AG09319 (cell line): ENCODE results near the gene MFAP2.

Experiments
- DNase-seq: peaks from one replicate; pipeline ENCODE4 v3.0.0-alpha.2; 2010; ENCODE audit warnings: low read depth; ENCODE audit errors: extremely low read depth
- TF ChIP-seq, protein P1 (sequence below): IDR thresholded peaks from 2 replicates; pipeline ENCODE4 v1.5.1; 2011; ENCODE audit warnings: low read depth, mild to moderate bottlenecking, inconsistent platforms, low read length, moderate library complexity

The MFAP2 gene

DNA sequence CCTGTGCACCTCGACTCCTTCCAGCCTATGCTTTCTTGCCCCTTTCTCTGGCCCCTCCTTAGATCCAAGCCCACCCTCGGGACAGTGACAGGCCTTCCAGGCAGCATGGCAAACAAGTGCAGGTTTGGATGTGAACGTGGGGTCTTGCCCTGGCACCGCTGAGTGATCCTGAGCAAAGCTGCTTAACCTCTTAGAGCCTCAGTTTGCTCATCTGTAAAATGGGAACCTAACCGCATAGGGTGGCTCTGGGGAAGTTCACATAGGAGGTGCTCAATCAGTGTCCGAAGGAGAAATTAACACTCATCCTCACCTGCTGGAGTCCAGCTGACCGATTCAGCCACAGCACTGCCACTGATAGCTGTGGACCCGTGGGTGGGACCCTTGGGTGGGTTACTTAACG, 7.2 kb downstream of the MFAP2 start:
- DNase-seq, result no peak

DNA sequence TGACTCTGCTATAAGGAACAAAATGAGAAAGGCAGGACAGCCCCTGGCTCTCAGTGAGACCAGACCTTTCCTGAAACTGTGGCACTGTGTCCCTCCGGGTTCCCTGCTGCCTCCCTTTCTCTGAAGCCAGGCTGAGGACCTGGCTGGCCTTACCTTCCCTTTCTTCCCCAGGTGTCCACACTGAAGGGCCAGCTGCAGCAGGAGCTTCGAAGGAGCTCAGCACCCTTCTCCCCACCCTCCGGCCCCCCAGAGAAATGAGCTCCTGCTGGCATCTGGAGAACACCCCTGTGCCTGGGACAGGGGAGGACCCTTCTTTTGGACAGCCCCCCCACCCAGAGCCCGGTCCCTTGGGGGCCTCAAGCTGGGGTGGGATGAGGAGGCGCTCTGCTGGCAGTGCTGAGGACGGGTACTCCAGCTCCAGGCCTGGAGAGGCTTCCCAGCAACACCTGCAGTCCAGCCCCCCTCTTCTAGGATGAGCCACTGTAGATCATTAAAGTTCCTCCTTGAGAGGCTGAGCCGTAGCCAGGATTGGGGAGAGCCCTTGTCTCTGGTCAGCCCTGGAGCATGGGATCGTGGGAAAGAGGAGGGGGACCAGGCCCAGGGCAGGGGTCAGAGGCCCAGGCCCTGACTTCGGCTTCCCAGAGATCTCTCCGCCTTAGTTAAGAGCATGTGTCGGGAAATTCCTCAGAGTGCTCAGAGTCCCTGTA, 8.1 kb downstream of the MFAP2 start:
- DNase-seq, result no peak
- TF ChIP-seq, protein P1, sequence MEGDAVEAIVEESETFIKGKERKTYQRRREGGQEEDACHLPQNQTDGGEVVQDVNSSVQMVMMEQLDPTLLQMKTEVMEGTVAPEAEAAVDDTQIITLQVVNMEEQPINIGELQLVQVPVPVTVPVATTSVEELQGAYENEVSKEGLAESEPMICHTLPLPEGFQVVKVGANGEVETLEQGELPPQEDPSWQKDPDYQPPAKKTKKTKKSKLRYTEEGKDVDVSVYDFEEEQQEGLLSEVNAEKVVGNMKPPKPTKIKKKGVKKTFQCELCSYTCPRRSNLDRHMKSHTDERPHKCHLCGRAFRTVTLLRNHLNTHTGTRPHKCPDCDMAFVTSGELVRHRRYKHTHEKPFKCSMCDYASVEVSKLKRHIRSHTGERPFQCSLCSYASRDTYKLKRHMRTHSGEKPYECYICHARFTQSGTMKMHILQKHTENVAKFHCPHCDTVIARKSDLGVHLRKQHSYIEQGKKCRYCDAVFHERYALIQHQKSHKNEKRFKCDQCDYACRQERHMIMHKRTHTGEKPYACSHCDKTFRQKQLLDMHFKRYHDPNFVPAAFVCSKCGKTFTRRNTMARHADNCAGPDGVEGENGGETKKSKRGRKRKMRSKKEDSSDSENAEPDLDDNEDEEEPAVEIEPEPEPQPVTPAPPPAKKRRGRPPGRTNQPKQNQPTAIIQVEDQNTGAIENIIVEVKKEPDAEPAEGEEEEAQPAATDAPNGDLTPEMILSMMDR, result no peak

More for the DNA sequence above, 7.2 kb downstream of the MFAP2 start:
- TF ChIP-seq, protein P1, result no peak

DNA sequence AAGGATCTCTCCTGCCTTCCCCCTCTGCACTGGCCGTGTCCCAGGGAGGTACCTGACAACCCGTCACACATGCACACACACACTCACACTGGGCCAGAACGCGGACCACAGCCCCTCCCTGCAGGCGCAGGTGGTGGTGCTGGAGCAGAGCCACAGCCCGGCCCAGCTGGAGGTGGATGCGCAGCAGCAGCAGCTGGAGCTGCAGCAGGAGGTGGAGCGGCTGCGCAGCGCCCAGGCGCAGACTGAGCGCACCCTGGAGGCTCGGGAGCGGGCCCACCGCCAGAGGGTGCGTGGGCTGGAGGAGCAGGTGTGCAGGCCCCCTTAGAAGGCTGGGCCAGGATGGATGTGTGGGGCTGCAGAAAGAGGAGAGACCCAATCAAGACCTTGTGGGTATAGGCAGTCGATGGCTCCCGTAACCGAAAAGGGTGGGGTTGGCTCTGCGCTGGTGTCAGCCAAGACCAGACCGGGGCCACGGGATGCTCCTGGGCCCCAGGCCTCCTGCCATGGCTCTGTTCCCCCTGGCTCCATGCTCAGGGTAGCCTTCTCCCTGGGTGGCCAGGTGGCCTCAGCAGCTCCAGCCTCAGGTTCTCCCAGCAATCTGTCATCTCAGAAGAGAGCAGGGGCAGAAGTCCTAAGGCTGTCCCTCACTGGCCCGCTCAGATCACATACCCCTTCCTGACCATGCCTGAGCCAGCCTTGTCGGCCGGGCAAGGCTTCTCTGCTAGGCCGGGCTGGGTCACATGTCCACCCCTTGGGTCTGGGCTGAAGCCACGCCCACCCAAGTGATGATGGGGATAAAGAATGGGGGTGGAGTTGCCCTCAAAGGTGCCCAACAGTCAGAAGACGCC, 8.9 kb downstream of the MFAP2 start:
- TF ChIP-seq, protein P1, result no peak

DNA sequence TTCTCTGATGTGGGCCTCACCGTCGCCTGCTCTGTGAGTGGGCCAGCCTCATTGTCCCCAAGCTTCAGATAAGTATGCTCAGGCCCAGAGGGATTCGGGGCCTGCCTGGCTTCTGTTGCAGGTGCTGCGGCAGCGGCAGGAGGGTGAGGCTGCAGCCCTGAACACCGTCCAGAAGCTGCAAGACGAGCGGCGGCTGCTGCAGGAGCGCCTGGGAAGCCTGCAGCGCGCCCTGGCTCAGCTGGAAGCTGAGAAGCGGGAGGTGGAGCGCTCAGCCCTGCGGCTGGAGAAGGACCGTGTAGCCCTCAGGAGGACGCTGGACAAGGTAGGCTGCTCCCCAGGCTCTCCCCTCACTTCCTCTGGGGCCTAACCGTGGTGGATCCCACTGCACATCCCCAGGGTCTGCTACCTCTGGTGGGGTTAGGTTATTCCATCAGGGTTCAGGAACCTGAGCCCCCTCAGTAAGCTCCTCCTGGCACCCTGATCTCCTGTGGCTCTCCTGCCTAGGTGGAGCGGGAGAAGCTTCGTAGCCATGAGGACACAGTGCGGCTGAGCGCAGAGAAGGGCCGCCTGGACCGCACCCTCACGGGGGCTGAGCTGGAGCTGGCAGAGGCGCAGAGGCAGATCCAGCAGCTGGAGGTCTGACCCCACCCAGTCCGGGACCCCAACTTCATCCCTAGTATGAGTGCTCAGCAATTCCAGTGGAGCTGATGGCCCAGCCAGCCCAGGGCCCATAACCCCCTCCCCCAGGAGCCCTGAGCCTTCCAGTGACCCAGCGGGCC, 10.1 kb downstream of the MFAP2 start:
- no peak for DNase-seq
- TF ChIP-seq, protein P1, result no peak

More for the DNA sequence above, 8.9 kb downstream of the MFAP2 start:
- DNase-seq, result no peak

DNA sequence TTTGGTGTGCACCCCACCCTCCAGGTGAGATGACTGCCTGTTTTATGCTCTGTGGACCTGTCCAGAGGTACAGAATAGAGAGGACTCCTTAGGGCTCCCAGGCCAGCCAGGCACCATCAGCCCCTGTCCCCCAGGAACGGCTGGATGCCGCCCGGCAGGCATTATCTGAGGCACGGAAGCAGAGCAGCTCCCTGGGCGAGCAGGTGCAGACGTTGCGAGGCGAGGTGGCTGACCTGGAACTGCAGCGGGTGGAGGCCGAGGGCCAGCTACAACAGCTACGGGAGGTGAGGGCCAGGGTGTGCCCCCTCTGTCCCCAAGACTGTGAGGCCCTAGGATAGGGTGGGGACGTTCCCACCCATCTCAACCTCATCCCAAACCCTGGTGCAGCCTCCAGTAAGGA, 10.8 kb downstream of the MFAP2 start:
- TF ChIP-seq, protein P1, result no peak
- DNase-seq, result no peak

DNA sequence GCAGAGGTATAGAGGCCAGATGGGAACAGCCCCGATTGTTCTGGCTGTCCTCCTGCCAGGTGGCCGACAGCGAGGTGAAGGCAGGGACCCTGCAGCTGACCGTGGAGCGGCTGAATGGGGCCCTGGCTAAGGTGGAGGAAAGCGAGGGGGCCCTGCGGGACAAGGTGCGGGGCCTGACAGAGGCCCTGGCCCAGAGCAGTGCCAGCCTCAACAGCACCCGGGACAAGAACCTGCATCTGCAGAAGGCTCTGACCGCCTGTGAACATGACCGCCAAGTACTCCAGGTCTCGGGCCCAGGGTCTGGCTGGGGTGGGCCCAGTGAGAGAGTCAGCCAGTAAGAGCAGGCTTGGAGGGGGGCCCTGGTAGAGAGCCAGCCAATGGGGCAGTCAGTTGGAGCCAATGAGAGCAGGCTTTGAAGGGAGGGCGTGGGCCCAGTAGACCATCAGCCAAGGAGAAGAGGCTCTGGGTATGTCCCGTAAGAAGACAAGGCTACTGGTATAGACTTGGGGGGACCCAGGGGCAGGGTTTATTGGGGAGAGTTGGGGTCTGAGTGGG, 11.3 kb downstream of the MFAP2 start:
- TF ChIP-seq, protein P1, result no peak
- no peak for DNase-seq
